GM04504 (cell line): ENCODE results near the gene CAMK2G.

Source experiments
- DNase-seq: peaks from one replicate; pipeline ENCODE4 v3.0.0-alpha.2; 2012; ENCODE audit warnings: low read depth

The CAMK2G gene

DNA sequence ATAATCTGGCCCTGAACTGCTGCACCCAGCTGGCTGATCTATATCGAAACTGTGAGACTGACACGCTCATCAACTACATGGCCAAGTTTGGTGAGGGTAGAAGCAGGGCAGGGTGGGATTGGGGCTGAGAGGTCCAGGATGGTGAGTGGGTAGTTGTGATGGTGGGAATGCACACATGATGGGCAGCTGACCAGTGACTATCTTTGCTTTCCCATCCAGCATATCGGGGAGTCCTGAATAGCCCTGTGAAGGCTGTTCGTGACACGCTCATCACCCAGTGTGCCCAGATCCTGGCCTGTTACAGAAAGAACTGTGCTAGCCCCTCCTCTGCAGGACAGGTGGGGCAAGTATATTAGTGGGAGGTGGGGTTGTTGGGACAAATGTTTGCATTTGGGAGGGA, 105.0 kb downstream of the CAMK2G start:
- DNase-seq = no peak

DNA sequence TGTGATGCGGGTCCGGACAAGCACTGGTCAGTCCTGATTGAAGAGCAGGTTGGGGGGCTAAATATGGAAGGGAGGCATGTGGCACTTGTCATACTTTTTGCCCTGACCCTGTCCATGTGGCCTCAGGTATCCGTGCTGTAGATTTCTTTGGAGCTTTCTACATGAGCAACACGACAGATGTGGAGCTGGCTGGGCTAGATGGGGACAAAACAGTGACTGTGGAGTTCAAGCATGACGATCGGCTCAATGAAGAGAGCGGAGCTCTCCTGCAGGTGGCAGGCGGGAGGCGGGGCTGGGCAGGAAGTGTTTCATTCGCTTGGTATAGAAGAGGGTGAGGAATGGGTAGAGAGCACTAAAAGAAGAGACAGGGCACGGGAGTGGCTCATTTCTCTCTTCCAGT, 105.5 kb downstream of the CAMK2G start:
- DNase-seq = no peak

DNA sequence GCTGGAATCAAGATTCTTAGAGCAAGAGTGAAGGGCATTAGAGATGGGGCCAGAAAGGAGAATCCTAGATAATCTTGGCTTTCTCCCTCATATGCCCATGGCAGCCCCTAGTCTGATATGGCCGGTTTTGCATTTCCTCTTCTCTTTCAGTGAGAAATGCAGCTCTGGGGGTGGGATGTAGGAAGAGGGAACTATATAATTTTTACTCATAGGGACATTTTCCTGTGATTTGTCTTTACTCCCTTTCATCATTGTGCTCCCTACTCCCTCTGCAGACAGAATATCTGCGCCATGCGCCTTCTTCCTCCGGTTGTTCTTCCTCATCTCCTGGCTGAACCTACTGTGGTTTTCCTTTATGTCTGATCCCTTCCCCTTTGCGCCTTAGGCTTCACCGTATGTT, 109.3 kb downstream of the CAMK2G start:
- DNase-seq = no peak

DNA sequence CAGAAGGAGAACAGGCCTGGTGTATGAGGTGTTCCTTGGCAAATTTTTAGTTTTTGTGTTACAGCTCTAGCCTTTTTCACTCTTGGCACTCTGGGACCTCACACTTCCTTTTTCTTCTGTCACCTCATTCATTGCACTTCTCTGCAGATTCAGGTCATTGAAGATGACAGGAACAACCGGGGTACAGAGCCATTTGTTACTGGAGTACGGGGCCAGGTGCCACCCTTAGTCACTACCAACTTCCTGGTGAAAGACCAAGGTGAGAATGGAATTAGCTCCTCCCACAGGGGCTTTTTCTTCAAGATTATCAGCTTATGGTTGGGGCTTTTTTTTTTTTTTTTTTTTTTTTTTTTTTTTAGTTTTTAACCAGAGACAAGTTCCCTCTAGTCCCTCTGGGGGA, 111.0 kb downstream of the CAMK2G start:
- no peak for DNase-seq

DNA sequence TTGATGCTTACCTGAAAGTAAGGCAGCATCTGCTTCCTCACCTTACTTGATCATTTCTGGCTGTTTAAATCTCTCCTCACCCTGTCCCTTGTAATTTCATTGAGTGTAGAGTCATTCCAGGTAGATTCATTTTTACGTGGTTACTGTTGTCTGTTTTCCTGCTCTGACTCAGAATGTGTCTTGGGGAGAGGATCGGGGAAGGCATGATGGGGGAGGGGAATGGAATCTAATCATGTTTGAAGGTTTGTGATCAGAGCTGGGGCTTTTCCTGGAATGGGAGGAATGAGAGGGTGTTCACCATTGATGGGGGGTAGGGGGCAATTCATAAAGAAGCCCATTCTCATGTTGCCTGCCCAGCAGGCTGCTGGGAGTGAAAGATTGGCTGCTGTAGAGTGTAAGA, 111.4 kb downstream of the CAMK2G start:
- no peak for DNase-seq
